Measurements from ENCODE around the gene IGFBP4. TPM values are rescaled to one million over a fixed set of nuclear protein-coding genes. Genes with fewer than 3 reads are reported as not detected.

The IGFBP4 gene
- total RNA-seq, 2 donors from 2014 or later, result 132 to 154 TPM

DNA sequence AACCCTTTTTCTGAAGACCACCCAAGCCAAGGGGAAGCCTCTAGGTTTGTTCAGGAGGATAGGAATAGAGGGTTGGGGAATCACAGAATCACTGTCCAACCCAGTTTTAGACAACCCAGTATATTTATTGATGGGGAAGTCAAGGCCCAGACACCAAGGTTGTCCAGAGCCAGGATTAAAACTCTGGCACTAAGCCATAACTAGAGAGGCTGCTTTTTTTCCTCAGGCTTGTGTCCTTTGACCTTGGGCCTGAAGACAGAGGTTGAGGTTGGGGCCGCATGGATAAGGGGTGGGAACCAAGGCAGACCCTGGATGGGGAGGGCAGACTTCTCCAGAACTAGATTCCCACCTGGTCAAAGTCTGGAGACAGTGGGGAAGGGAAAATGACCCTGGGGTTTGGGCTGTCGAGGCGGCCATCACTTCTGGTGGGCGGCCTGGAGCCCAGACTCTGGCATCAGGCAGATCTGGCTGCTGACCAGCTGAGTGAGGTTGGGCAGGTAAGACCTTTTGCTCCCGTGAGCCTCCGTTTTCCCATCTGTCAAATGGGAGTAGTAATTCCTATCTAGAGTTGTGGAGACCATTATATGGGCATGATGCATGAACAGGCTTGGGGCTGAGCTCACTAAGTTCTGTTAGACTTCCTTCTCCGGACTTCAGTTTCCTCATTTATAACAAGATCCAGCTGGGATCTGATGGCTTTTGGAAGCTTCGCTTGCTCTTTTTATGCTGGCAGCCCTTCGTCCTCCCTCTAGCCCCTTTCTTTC is 17.9 kb downstream of the IGFBP4 start:
- TF ChIP-seq, protein P1, sequence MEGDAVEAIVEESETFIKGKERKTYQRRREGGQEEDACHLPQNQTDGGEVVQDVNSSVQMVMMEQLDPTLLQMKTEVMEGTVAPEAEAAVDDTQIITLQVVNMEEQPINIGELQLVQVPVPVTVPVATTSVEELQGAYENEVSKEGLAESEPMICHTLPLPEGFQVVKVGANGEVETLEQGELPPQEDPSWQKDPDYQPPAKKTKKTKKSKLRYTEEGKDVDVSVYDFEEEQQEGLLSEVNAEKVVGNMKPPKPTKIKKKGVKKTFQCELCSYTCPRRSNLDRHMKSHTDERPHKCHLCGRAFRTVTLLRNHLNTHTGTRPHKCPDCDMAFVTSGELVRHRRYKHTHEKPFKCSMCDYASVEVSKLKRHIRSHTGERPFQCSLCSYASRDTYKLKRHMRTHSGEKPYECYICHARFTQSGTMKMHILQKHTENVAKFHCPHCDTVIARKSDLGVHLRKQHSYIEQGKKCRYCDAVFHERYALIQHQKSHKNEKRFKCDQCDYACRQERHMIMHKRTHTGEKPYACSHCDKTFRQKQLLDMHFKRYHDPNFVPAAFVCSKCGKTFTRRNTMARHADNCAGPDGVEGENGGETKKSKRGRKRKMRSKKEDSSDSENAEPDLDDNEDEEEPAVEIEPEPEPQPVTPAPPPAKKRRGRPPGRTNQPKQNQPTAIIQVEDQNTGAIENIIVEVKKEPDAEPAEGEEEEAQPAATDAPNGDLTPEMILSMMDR (IDR thresholded peaks at IDR 0.05), result no peak
- TF ChIP-seq POLR2A (IDR thresholded peaks at IDR 0.05) (no peak), POLR2AphosphoS5 (IDR thresholded peaks at IDR 0.05) (no peak)
- no peak overlapping the region for H3K4me3 ChIP-seq
- no peaks in the 10 kb centered on the region for H3K9me3 ChIP-seq
- H3K27me3 ChIP-seq (replicated peaks; ENCODE audit: insufficient read depth), result no peaks in the 10 kb centered on the region
- intact Hi-C loops (cut with DNase I), result no loop called here
- 79% methylated on average over 9 of the region's 9 CpGs for WGBS
- no peak for DNase-seq (ENCODE audit: low spot score)
- H3K4me1 ChIP-seq (replicated peaks), result no peaks in the 10 kb centered on the region
- H3K27ac ChIP-seq, result peak overlapping the region in 1 of 2 donors; percentile 14
- no peaks in the 10 kb centered on the region for H3K36me3 ChIP-seq

DNA sequence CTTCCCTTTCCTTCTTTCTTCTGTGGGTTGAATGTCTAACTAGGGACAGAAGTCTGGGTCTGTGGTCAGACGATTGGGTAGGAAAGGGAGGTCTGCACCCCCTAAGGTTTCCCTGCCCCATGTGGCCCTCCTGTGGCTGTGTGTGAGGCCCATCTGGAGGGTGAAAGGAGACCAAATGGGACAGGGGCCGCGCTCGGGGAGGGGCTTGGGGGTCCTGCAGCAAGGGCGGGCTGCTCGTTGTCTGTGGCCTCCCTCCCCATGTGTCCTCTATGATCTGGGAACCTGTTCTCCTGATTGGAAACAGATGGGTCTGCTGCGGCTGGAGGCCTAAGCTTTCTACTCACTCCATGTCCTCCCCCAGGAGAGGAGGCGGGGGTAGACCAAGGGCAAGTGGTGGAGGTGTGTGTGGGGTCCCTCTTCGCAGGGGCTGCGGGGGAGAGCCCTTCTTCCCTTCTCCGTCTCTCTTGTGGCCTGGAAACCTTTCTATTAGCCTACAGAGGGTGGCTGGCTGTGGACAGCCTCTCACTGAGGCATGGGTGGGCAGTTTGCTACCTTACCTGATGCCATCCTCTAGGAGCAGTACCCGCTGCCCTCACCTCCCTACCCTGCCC is 18.6 kb downstream of the IGFBP4 start:
- TF ChIP-seq POLR2A (IDR thresholded peaks at IDR 0.05), result no peak
- TF ChIP-seq, protein P1 (IDR thresholded peaks at IDR 0.05), result no peak
- 57% methylated on average over 12 of the region's 12 CpGs for WGBS
- intact Hi-C loops (cut with DNase I), result no loop called here
- H3K27me3 ChIP-seq (replicated peaks; ENCODE audit: insufficient read depth), result no peaks in the 10 kb centered on the region
- H3K4me3 ChIP-seq, result no peak overlapping the region
- no peak for DNase-seq (ENCODE audit: low spot score)
- H3K36me3 ChIP-seq, result no peaks in the 10 kb centered on the region
- H3K4me1 ChIP-seq (replicated peaks), result no peaks in the 10 kb centered on the region
- no peaks in the 10 kb centered on the region for H3K9me3 ChIP-seq
- H3K27ac ChIP-seq, result peak overlapping the region; percentile 6 to 14

DNA sequence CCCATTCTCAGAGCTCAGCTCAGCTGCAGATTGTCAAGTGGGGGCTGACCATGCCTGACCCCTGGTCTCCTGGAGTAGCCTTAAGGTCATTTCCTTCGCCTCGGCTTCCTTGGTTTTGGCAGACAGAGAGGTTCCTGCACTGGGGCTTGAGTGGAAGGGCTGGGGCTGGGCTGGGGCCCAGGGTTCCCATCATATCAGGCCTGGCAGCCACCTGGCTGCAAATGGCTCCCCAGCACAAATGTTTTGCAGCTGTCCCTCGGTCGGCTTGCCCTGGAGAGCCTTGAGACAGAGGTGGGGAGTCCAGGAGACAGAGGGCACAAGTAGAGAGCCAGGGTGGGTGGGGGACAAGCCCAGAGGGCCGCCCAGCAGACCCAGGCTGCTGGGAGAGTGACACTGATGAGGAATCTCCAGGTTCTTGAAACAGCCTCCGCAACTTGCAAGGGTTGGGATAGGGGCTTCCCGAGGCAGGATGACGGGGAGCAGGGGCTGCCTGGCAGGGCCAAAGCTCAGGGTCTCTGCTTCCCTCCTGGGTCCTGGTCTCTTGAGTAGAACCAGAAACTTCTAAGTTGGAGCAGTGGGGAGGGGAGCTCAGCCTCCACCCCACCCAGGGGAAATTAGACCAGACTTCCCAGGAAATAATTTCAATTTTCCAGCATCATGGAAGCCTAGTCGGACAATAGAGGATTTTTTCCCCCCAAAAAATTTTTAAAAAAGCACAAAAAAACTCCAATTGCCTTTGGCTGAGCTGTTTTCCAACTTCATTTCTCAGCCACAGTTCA is 19.3 kb downstream of the IGFBP4 start:
- DNase-seq (ENCODE audit: low spot score), result no peak
- intact Hi-C loops (cut with DNase I), result no loop called here
- no peak overlapping the region for H3K4me3 ChIP-seq
- H3K36me3 ChIP-seq, result no peaks in the 10 kb centered on the region
- no peaks in the 10 kb centered on the region for H3K4me1 ChIP-seq (replicated peaks)
- H3K27me3 ChIP-seq (replicated peaks; ENCODE audit: insufficient read depth), result no peaks in the 10 kb centered on the region
- TF ChIP-seq POLR2AphosphoS5 (IDR thresholded peaks at IDR 0.05), result no peak
- TF ChIP-seq, protein P1 (IDR thresholded peaks at IDR 0.05), result no peak
- WGBS, result 52% methylated on average over 9 of the region's 9 CpGs
- H3K27ac ChIP-seq, result peak overlapping the region; percentile 6 to 27
- no peaks in the 10 kb centered on the region for H3K9me3 ChIP-seq

DNA sequence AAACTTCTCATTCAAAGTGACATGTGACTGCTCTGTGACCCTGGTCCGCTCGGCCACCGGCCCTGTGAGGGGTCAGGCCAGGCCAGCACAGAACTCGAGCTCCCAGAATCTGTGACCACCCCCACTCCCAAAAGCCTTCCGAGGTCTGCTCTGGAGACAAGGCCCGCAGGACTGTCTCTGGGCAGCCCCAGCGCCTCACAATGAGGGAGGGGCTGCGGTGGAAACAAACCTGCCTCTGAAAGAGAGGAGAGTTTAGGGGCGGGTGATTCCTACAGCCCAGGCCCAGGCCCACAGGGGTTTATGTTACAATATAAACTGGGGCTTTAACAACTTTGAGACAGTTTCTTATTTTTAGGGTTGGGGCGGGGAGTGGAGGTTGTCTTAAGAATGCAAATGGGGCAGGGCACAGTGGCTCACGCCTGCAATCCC is 19.9 kb downstream of the IGFBP4 start:
- intact Hi-C loops (cut with DNase I), result no loop called here
- no peaks in the 10 kb centered on the region for H3K9me3 ChIP-seq
- TF ChIP-seq POLR2A (IDR thresholded peaks at IDR 0.05) (no peak), POLR2AphosphoS5 (IDR thresholded peaks at IDR 0.05) (no peak)
- TF ChIP-seq, protein P1 (IDR thresholded peaks at IDR 0.05), result no peak
- no peak for DNase-seq (ENCODE audit: low spot score)
- WGBS, result 52% methylated on average over 11 of the region's 11 CpGs
- H3K27ac ChIP-seq, result no peak overlapping the region
- no peaks in the 10 kb centered on the region for H3K4me1 ChIP-seq (replicated peaks)
- H3K27me3 ChIP-seq (replicated peaks; ENCODE audit: insufficient read depth), result no peaks in the 10 kb centered on the region
- no peak overlapping the region for H3K4me3 ChIP-seq
- H3K36me3 ChIP-seq, result no peaks in the 10 kb centered on the region
